Activated naive CD8-positive, alpha-beta T cell (primary cell): Measurements from ENCODE around the gene MISP3.
"Not testable (repeated sequence)": the region's sequence is repeated elsewhere in the genome, so short reads cannot be mapped to it uniquely, and the experiment has no call there.

Experiments used
- H3K27ac Mint-ChIP-seq: one replicate; pipeline ENCODE4 v1.8.0; 2021; ENCODE audit warnings: mixed read lengths
- H3K27me3 Mint-ChIP-seq: one replicate; pipeline ENCODE4 v1.8.0; 2021; ENCODE audit warnings: mixed read lengths
- H3K36me3 Mint-ChIP-seq: one replicate; pipeline ENCODE4 v1.8.0; 2021; ENCODE audit warnings: mixed read lengths
- H3K4me1 Mint-ChIP-seq: one replicate; pipeline ENCODE4 v1.8.0; 2021; ENCODE audit warnings: low read depth, mixed read lengths
- H3K4me3 Mint-ChIP-seq: one replicate; pipeline ENCODE4 v1.8.0; 2021; ENCODE audit warnings: mild to moderate bottlenecking, mixed read lengths
- H3K9me3 Mint-ChIP-seq: one replicate; pipeline ENCODE4 v1.8.0; 2021; ENCODE audit warnings: low read depth, mixed read lengths

Gene MISP3

GRCh38 chr19:14072535-14073260, at the start of gene MISP3:
Gene MISP3, plus strand, starts transcription at chr19:14072786. Its CDS starts 524 bp downstream, at chr19:14073310.
- H3K27me3 Mint-ChIP-seq: no peaks in the 10 kb centered on the region
- H3K27ac Mint-ChIP-seq: no peak within 1 kb of the TSS

GRCh38 chr19:14023404-14024235, 49.0 kb upstream of the MISP3 start:
- H3K4me3 Mint-ChIP-seq: no peak overlapping the region
- no peaks in the 10 kb centered on the region for H3K9me3 Mint-ChIP-seq
- H3K4me1 Mint-ChIP-seq: peaks cover 5% of the 10 kb centered on the region
- no peaks in the 10 kb centered on the region for H3K36me3 Mint-ChIP-seq
- peak overlapping the region; percentile 51 for H3K27ac Mint-ChIP-seq
- no peaks in the 10 kb centered on the region for H3K27me3 Mint-ChIP-seq

More at GRCh38 chr19:14072535-14073260, at the start of gene MISP3:
- Mint-ChIP-seq H3K4me1 (peaks cover 16% of the 10 kb centered on the region), H3K4me3 (peak within 1 kb of the TSS; percentile 92), H3K36me3 (no peaks in the 10 kb centered on the region), H3K9me3 (no peaks in the 10 kb centered on the region)

- H3K9me3 Mint-ChIP-seq, H3K36me3 Mint-ChIP-seq, H3K27ac Mint-ChIP-seq, H3K4me3 Mint-ChIP-seq, H3K27me3 Mint-ChIP-seq: not testable (repeated sequence)
- H3K4me1 Mint-ChIP-seq: peaks cover 17% of the 10 kb centered on the region
Observed at GRCh38 chr19:14026652-14027192, 45.9 kb upstream of the MISP3 start.

GRCh38 chr19:14027856-14028450, 44.6 kb upstream of the MISP3 start, which contains the start of gene RLN3:
Gene RLN3, plus strand, starts transcription at chr19:14028148. Its CDS starts 57 bp downstream, at chr19:14028205.
- Mint-ChIP-seq H3K27me3 (no peaks in the 10 kb centered on the region), H3K36me3 (no peaks in the 10 kb centered on the region), H3K4me3 (no peak within 1 kb of the TSS), H3K4me1 (peaks cover 19% of the 10 kb centered on the region), H3K27ac (peak within 1 kb of the TSS; percentile 56), H3K9me3 (no peaks in the 10 kb centered on the region)

- Mint-ChIP-seq H3K36me3 (peaks cover under 1% of the 10 kb centered on the region), H3K4me3 (no peak overlapping the region), H3K27me3 (no peaks in the 10 kb centered on the region), H3K4me1 (peaks cover 18% of the 10 kb centered on the region), H3K9me3 (no peaks in the 10 kb centered on the region), H3K27ac (peak overlapping the region; percentile 56)
Observed at GRCh38 chr19:14028901-14029300, 43.7 kb upstream of the MISP3 start.

- H3K27me3 Mint-ChIP-seq: no peaks in the 10 kb centered on the region
- H3K4me3 Mint-ChIP-seq: peak overlapping the region; percentile 92
- H3K4me1 Mint-ChIP-seq: peaks cover 25% of the 10 kb centered on the region
- no peaks in the 10 kb centered on the region for H3K9me3 Mint-ChIP-seq
- H3K27ac Mint-ChIP-seq: peak overlapping the region; percentile 36
- H3K36me3 Mint-ChIP-seq: peaks cover 3% of the 10 kb centered on the region
Observed at GRCh38 chr19:14030997-14031718, 41.4 kb upstream of the MISP3 start.

- no peaks in the 10 kb centered on the region for H3K27me3 Mint-ChIP-seq
- H3K36me3 Mint-ChIP-seq: peaks cover 3% of the 10 kb centered on the region
- H3K4me1 Mint-ChIP-seq: peaks cover 27% of the 10 kb centered on the region
- no peaks in the 10 kb centered on the region for H3K9me3 Mint-ChIP-seq
- H3K27ac Mint-ChIP-seq: peak within 1 kb of the TSS; percentile 88
- peak within 1 kb of the TSS; percentile 92 for H3K4me3 Mint-ChIP-seq
Observed at GRCh38 chr19:14031719-14032480, 40.7 kb upstream of the MISP3 start, which contains the start of gene IL27RA. Gene IL27RA, plus strand, starts transcription at chr19:14031762. Its CDS starts 111 bp downstream, at chr19:14031873.

- peak overlapping the region; percentile 90 for H3K27ac Mint-ChIP-seq
Observed at GRCh38 chr19:14033946-14034345, 38.6 kb upstream of the MISP3 start.

GRCh38 chr19:14035159-14035558, 37.4 kb upstream of the MISP3 start:
- not testable (repeated sequence) for H3K36me3 Mint-ChIP-seq, H3K9me3 Mint-ChIP-seq, H3K27ac Mint-ChIP-seq, H3K27me3 Mint-ChIP-seq, H3K4me3 Mint-ChIP-seq
- peaks cover 27% of the 10 kb centered on the region for H3K4me1 Mint-ChIP-seq

More at GRCh38 chr19:14033946-14034345, 38.6 kb upstream of the MISP3 start:
- peak overlapping the region; percentile 80 for H3K4me3 Mint-ChIP-seq
- no peaks in the 10 kb centered on the region for H3K27me3 Mint-ChIP-seq
- H3K4me1 Mint-ChIP-seq: peaks cover 29% of the 10 kb centered on the region
- peaks cover 3% of the 10 kb centered on the region for H3K36me3 Mint-ChIP-seq
- no peaks in the 10 kb centered on the region for H3K9me3 Mint-ChIP-seq

- H3K4me1 Mint-ChIP-seq: peaks cover 25% of the 10 kb centered on the region
- peaks cover 3% of the 10 kb centered on the region for H3K36me3 Mint-ChIP-seq
- H3K4me3 Mint-ChIP-seq: no peak overlapping the region
- H3K27ac Mint-ChIP-seq: no peak overlapping the region
- H3K27me3 Mint-ChIP-seq: no peaks in the 10 kb centered on the region
- H3K9me3 Mint-ChIP-seq: no peaks in the 10 kb centered on the region
Observed at GRCh38 chr19:14035706-14036105, 36.9 kb upstream of the MISP3 start.

GRCh38 chr19:14039181-14039580, 33.4 kb upstream of the MISP3 start:
- Mint-ChIP-seq H3K4me3 (no peak overlapping the region), H3K9me3 (no peaks in the 10 kb centered on the region), H3K27me3 (no peaks in the 10 kb centered on the region), H3K27ac (no peak overlapping the region), H3K4me1 (peaks cover 14% of the 10 kb centered on the region), H3K36me3 (peaks cover 2% of the 10 kb centered on the region)

- not testable (repeated sequence) for H3K4me3 Mint-ChIP-seq, H3K4me1 Mint-ChIP-seq, H3K36me3 Mint-ChIP-seq
Observed at GRCh38 chr19:14042659-14043608, 29.7 kb upstream of the MISP3 start.

GRCh38 chr19:14047866-14048265, 24.7 kb upstream of the MISP3 start:
- H3K9me3 Mint-ChIP-seq, H3K36me3 Mint-ChIP-seq, H3K4me3 Mint-ChIP-seq, H3K27ac Mint-ChIP-seq, H3K27me3 Mint-ChIP-seq: not testable (repeated sequence)
- H3K4me1 Mint-ChIP-seq: peaks cover 10% of the 10 kb centered on the region

More at GRCh38 chr19:14042659-14043608, 29.7 kb upstream of the MISP3 start:
- H3K9me3 Mint-ChIP-seq, H3K27me3 Mint-ChIP-seq: not testable (repeated sequence)
- peak overlapping the region; percentile 64 for H3K27ac Mint-ChIP-seq
